ENCODE measurements around the gene SLX4IP.

The SLX4IP gene

GRCh38 chr20:10646006-10646405 lies 210.9 kb downstream of the SLX4IP start:
- no peak for DNase-seq (ENCODE audit: low read depth in 1 of 2, low spot score in 1 of 2)

GRCh38 chr20:10646886-10647420 lies 211.8 kb downstream of the SLX4IP start:
- DNase-seq (ENCODE audit: low read depth in 1 of 2, low spot score in 1 of 2), result no peak

DNA sequence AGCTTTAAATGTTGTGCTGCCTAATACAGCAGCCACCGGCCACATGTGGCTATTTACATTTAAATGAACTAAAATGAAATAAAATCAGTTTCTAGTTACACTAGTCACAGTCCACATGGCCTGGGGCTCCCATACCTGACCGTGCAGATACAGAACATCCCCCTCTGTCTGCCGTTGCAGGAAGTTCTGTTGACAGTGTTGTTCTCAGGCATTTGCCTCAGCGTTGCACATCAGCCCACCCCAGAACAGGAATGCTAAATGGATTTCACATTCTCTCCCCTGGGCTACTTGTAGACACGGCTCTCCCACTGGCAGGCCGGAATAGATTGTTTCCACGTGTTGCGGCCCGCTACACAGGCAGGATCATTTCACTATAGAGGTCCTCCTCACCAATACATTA lies 212.4 kb downstream of the SLX4IP start:
- no peak for DNase-seq (ENCODE audit: low read depth in 1 of 2, low spot score in 1 of 2)

DNA sequence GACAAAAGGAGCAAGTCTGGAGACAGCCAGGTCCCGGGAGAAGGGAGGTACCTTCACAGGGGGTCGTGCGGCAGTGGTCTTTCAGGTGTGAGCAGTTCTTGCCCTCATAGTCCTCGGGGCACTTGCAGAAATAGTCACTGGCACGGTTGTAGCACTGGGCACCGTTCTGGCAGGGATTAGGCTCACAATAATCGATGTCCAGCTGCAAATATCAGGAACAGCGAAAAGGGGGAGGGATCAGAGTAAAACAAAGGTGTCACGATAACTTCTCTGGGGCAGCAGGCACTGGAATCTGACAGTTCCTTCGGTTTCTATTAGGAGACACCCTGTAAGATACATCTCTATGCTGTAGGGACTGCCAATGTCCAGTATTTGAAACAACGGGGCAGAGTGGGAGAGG lies 212.8 kb downstream of the SLX4IP start:
- DNase-seq (ENCODE audit: low read depth in 1 of 2, low spot score in 1 of 2), result no peak

DNA sequence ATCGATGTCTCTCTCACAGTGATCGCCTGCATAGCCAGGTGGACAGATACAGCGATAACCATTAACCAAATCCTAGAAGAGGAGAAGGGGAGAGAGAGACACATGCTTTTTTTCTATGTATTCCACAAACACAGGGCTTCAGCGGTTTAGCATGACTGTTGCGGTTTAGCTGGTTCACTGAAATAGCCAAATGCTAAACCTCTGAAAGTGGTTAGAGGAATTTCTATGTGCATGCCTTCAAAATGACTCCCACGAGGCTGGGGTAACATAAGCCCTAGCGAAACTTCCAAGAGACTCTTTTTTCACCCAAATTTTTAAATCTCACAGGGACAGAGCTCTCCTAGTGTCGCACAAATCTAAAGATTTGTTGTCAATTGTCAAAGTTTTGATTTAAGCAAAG lies 213.5 kb downstream of the SLX4IP start:
- DNase-seq (ENCODE audit: low read depth in 1 of 2, low spot score in 1 of 2), result no peak

DNA sequence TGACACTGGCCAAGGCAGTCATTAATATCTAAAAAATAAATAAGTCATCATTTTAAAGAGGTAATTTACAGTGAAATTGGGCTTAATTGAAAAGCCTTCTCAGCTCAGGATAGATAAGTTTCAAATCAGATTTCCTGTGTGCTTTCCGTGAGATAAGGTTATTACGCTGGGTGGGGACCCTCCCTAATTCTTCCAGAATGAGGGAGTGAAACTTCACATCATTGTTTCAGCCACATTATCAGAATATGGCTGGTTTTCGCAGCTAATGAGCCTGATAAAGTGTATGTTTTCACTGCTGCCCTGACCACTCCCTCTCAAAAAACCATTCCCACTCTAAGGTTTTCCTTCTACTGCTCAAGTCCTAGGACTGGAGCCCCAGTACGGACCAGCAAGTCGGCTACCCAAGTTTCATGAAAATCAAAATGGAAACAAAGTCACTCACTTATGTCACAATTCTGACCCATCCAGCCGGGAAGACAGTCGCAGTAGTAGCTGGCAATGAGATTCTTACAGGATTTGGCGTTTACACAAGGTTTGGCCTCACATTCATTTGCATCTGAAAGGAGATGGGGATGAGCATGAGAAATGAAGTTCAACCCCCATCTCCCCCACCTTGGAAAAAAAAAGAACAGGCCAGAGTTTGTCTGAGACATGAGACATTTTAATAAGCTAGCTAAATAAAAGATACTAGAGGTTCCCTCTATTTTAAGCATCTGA lies 214.1 kb downstream of the SLX4IP start:
- DNase-seq (ENCODE audit: low read depth in 1 of 2, low spot score in 1 of 2), result no peak

DNA sequence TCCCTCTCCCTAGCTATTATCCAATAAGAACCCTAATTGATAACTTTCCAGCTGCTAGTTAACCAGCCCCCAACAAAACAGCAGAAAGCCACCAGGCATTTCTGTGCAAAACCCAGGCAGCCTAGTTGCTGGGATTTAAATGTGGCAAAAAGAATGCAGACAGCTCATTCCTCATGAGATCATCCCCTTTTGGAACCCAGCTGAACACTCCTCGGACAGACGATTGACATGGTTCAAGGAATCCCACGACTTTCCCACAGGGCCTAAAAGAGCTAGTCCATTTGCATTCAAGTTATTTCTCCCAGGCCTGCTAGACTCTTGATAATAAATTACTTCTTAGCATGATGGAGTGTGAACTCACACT lies 214.7 kb downstream of the SLX4IP start:
- no peak for DNase-seq (ENCODE audit: low read depth in 1 of 2, low spot score in 1 of 2)

GRCh38 chr20:10651227-10651990 lies 216.3 kb downstream of the SLX4IP start:
- no peak for DNase-seq (ENCODE audit: low read depth in 1 of 2, low spot score in 1 of 2)

DNA sequence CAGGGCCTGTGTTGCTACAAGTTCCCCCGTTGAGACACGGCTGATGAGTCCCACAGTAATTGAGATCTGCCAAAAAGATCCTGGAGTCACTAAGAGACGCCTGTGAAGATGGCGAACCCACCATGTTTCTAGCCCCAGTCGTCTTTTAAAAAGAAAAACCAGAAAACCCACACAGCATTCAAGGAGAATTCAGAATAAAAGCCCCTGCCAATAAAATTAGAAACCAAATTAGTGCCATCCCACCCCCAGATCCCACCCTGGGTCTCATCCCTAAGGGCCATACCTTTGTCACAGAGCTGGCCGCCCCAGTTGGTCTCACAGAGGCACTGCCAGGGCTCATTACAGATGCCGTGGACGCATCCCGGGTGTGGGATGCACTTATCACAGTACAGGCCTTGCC lies 217.1 kb downstream of the SLX4IP start:
- DNase-seq (ENCODE audit: low read depth in 1 of 2, low spot score in 1 of 2), result no peak

DNA sequence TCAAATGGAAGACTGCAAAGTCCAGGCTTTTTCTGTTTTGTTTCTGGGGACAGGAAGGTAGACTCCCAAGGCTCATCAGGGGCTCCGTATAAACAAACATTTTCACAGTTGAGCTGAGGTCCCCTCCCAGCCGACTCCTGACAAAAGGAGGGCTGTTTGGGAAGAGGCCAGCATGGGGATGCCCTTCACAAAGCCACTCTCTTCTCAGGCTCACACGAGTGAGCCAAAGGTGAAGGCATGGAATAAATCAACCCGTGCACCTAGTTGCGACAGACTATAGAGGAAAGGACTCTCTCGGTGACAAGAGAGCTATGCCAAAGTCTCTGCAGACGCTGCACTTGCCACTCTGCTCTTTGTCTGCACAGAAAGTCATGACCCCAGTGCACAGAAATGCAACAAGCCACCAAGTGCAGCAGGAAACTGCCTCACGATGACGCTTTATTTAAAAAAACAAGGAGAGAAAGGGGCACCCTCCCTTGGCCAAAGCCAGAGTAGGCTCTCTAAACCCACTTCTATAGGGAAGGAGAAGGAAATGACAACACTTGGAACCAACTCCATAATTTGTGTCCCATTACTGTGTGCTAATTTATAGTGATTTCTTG lies 217.7 kb downstream of the SLX4IP start:
- no peak for DNase-seq (ENCODE audit: low read depth in 1 of 2, low spot score in 1 of 2)

- no peak for DNase-seq (ENCODE audit: low read depth in 1 of 2, low spot score in 1 of 2)
Observed at GRCh38 chr20:10653599-10654249, 218.6 kb downstream of the SLX4IP start.

DNA sequence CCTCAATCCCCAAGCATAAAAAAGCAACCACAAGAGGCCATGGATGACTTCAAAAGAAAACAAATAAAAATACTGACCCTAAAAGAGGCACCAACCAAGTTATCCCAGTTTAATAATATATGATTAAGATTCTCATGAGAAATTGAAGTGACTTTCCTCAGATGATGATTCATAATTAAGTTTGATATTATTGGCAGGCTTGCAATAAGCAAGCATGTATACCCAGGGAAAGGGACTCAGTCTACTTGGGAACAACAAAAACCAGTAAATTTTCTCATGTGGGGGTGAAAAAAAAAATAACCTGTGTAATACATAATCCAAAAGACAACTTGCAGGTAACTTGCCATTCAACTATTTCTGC lies 219.1 kb downstream of the SLX4IP start:
- DNase-seq (ENCODE audit: low read depth in 1 of 2, low spot score in 1 of 2), result no peak

- DNase-seq (ENCODE audit: low read depth in 1 of 2, low spot score in 1 of 2), result no peak
Observed at GRCh38 chr20:10654630-10655029, 219.5 kb downstream of the SLX4IP start.

- no peak for DNase-seq (ENCODE audit: low read depth in 1 of 2, low spot score in 1 of 2)
Observed at GRCh38 chr20:10655720-10656669, 220.9 kb downstream of the SLX4IP start.

DNA sequence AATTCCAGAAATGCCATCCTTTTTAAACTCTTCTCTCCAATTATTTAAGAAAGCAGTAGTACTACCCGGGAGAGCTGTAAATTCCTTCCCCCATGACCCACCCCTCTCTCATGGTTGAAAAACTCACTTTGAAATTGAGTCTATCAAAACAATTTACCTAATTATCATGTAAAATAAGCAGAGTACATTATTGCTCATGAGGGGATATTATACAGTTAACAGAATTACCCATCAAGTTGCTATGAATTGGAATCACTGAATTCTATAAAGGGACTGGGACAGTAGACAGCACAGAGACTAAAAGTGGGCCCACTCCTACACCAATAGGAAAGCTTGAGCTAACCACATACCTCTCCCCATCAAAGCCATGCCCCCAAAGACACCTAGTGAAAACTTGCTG lies 222.3 kb downstream of the SLX4IP start:
- no peak for DNase-seq (ENCODE audit: low read depth in 1 of 2, low spot score in 1 of 2)

- no peak for DNase-seq (ENCODE audit: low read depth in 1 of 2, low spot score in 1 of 2)
Observed at GRCh38 chr20:10658051-10658823, 223.1 kb downstream of the SLX4IP start.

DNA sequence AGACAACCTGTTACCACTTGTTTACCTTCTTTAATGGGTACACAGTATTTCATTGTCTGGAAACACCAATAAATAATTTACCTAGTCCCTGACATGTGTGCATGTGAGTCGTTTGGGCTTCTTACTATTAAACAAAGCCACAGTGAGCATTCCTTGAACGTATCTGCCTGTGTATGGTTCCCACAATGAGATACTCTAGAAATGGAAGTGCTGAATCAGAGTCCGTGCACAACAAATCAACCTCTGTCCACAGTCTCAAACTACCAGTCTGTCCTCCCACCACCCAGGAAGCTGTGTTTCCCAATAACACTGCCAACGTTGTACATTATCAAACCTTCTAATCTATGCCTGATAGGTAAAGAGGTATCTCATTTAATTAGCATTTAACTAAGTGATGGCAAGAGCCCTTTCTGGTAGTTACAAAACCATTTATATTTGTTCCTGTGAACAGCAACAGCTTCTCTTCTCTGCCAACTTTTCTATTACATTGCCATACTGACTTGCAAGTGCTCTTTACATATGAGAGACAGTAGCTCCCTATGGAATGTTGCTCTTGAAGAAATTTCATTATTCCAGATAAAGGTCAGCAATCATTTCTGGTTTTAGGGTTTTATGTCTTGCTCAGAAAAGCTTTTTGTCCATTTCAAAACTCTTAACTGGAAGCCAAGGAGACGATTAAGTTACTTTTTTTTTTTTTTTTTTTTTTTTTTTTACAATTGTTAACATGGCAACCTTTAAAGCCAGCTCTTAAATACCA lies 223.9 kb downstream of the SLX4IP start:
- no peak for DNase-seq (ENCODE audit: low read depth in 1 of 2, low spot score in 1 of 2)

DNA sequence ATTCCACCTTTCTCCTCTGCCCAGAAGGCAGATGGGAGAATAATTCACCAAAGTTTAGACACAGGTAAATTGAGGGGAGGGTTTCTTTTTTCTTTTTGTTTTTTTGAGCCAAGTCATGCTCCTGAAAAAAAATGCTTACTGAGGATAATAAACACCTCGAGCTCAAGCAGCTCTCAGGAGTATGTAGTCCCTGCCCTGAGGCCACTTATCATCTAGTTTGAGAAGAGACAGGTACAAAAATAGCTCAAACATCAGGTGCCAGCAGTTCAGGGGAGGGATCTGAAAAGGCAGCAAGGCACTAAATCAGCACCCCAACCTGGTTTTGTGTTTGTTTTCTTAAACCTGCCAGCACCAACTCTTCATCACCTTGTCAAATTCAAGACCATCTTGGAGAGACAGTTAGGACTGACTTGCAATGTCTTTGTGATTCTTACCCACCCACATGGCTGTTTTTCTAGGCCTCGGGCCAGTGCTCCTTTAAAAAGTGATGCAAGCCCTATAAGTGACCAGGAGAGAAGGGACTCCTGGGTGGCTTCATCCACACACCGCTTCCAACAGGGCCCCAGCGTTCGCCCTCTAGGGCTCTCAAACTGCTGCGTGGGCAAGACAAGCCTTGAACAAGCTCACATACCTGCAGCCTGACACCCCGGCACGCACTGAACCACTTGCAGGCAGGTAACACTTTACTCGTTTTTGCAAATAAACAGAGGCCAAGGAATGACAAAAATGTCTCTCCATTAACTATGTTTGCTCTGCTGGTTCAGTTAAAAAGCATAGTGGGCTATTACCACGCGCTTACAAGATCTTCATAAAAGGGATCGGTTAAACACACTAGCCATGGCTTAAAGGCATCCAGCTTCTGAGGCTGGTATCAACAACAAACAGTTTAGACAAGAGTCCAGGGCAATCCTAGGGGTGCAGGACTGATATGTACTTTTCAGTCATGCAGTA lies 224.8 kb downstream of the SLX4IP start:
- no peak for DNase-seq (ENCODE audit: low read depth in 1 of 2, low spot score in 1 of 2)

Measured in activated CD4-positive, alpha-beta T cell treated with anti-CD3 and anti-CD28 coated beads, Interleukin-2, amount 50 U/mL, for 24 hours (primary cell).